HEK293 (cell line): ENCODE measurements around the gene KCNQ1.

ENCODE experiments used
- CTCF ChIA-PET: fragments of 350-600 bp; formaldehyde crosslinking; extraction: SDS; loops from one replicate; lab custom pipeline; 2021; ENCODE audit warnings: antibody characterized with exemption; lab: Yijun Ruan, JAX
- POLR2A ChIA-PET: fragments of 300-600 bp; formaldehyde crosslinking; extraction: SDS; loops from one replicate; lab custom pipeline; 2020; ENCODE audit warnings: antibody characterized with exemption, inconsistent platforms; lab: Yijun Ruan, JAX
- H3K27ac ChIP-seq: fragments of 200-500 bp; sonication (Bioruptor generic); 2 replicates; pipeline ENCODE4 v1.5.1; 2014; ENCODE audit warnings: low read depth, low read length, control low read depth, inconsistent platforms; ENCODE audit errors: extremely low read depth
- H3K36me3 ChIP-seq, 2 experiments: fragments of 200-500 bp in 1 of 2; sonication (Bioruptor generic) in 1 of 2; 1 replicate in 1 of 2; 2 replicates in 1 of 2; pipeline ENCODE4 v1.5.1; 2014 to 2017; ENCODE audit warnings: inconsistent platforms in 2 of 2, low read length in 2 of 2; ENCODE audit not compliant: control insufficient read depth in 2 of 2, insufficient read depth in 1 of 2
- H3K4me1 ChIP-seq: fragments of 200-500 bp; sonication (Bioruptor generic); 2 replicates; pipeline ENCODE4 v1.5.1; 2014; ENCODE audit warnings: mild to moderate bottlenecking, low read length, inconsistent platforms; ENCODE audit not compliant: control insufficient read depth, insufficient read depth
- H3K4me3 ChIP-seq: 2 replicates; pipeline ENCODE4 v1.5.1; 2011; ENCODE audit warnings: low read depth, mild to moderate bottlenecking, control low read depth, low read length, moderate library complexity
- H3K9me3 ChIP-seq: fragments of 200-500 bp; sonication (Bioruptor generic); 2 replicates; pipeline ENCODE4 v1.5.1; 2014; ENCODE audit warnings: low read depth, low read length, inconsistent platforms; ENCODE audit not compliant: control insufficient read depth, insufficient read depth
- HOXD13 ChIP-seq: sonication (generic); formaldehyde crosslinking; IDR thresholded peaks from 2 replicates; pipeline ENCODE4 v1.8.0; 2022; ENCODE audit warnings: missing genetic modification reagents, borderline replicate concordance
- YY2 ChIP-seq: fragments of 450-650 bp; formaldehyde crosslinking; IDR thresholded peaks from 2 replicates; pipeline ENCODE4 v1.5.1; 2016; ENCODE audit warnings: missing biosample characterization, missing genetic modification characterization
- ZBTB20 ChIP-seq: fragments of 450-650 bp; formaldehyde crosslinking; IDR thresholded peaks from 2 replicates; pipeline ENCODE4 v1.5.1; 2016; ENCODE audit warnings: missing biosample characterization, missing genetic modification characterization
- ZBTB48 ChIP-seq: fragments of 450-650 bp; formaldehyde crosslinking; IDR thresholded peaks from 2 replicates; pipeline ENCODE4 v1.5.1; 2016; ENCODE audit warnings: missing biosample characterization, missing genetic modification characterization
- ZFP3 ChIP-seq: fragments of 450-650 bp; formaldehyde crosslinking; IDR thresholded peaks from 2 replicates; pipeline ENCODE4 v1.5.1; 2016; ENCODE audit warnings: low read depth, missing biosample characterization, missing genetic modification characterization
- ZFP69B ChIP-seq: fragments of 450-650 bp; formaldehyde crosslinking; IDR thresholded peaks from 2 replicates; pipeline ENCODE4 v1.5.1; 2016; ENCODE audit warnings: missing biosample characterization, missing genetic modification characterization
- ZNF132 ChIP-seq: fragments of 450-650 bp; formaldehyde crosslinking; IDR thresholded peaks from 2 replicates; pipeline ENCODE4 v1.5.1; 2017; ENCODE audit warnings: missing biosample characterization, missing genetic modification characterization, borderline replicate concordance
- ZNF211 ChIP-seq: fragments of 450-650 bp; formaldehyde crosslinking; IDR thresholded peaks from 2 replicates; pipeline ENCODE4 v1.5.1; 2016; ENCODE audit warnings: low read depth, missing biosample characterization, missing genetic modification characterization
- ZNF221 ChIP-seq: fragments of 450-650 bp; formaldehyde crosslinking; IDR thresholded peaks from 2 replicates; pipeline ENCODE4 v1.5.1; 2017; ENCODE audit warnings: missing biosample characterization, missing genetic modification characterization, borderline replicate concordance
- ZNF274 ChIP-seq, 2 experiments: fragments of 200-500 bp in 1 of 2; fragments of 450-650 bp in 1 of 2; sonication (Bioruptor generic) in 1 of 2; formaldehyde crosslinking in 1 of 2; IDR thresholded peaks; 2 replicates each; pipeline versions ENCODE4 v1.5.1 to v1.6.1; 2014 to 2016; ENCODE audit warnings: borderline replicate concordance in 1 of 2, inconsistent platforms in 1 of 2, low read length in 1 of 2, missing biosample characterization in 1 of 2, missing genetic modification characterization in 1 of 2
- ZNF621 ChIP-seq: fragments of 450-650 bp; formaldehyde crosslinking; IDR thresholded peaks from 2 replicates; pipeline ENCODE4 v1.5.1; 2017; ENCODE audit warnings: missing biosample characterization, missing genetic modification characterization
- ZNF623 ChIP-seq: fragments of 450-650 bp; formaldehyde crosslinking; IDR thresholded peaks from 2 replicates; pipeline ENCODE4 v1.5.1; 2016; ENCODE audit warnings: missing biosample characterization, missing genetic modification characterization
- ZNF677 ChIP-seq: fragments of 450-650 bp; IDR thresholded peaks from 2 replicates; pipeline ENCODE4 v1.5.0; 2018; ENCODE audit warnings: missing biosample characterization, mild to moderate bottlenecking, missing genetic modification characterization, moderate library complexity
- TF ChIP-seq, protein P1 (sequence below): fragments of 450-650 bp; formaldehyde crosslinking; IDR thresholded peaks from 2 replicates; pipeline ENCODE4 v1.5.0; 2017; ENCODE audit warnings: missing biosample characterization, missing genetic modification characterization, borderline replicate concordance
- TF ChIP-seq, protein P2 (sequence below): fragments of 450-650 bp; formaldehyde crosslinking; IDR thresholded peaks from 2 replicates; pipeline ENCODE4 v1.5.1; 2016; ENCODE audit warnings: missing biosample characterization, missing genetic modification characterization
- TF ChIP-seq, protein P3 (sequence below): fragments of 450-650 bp; formaldehyde crosslinking; IDR thresholded peaks from 2 replicates; pipeline ENCODE4 v1.5.1; 2017; ENCODE audit warnings: missing biosample characterization, missing genetic modification characterization
- TF ChIP-seq, protein P4 (sequence below): fragments of 450-650 bp; formaldehyde crosslinking; IDR thresholded peaks from 2 replicates; pipeline ENCODE4 v1.5.1; 2016; ENCODE audit warnings: missing biosample characterization, missing genetic modification characterization

KCNQ1 gene

DNA sequence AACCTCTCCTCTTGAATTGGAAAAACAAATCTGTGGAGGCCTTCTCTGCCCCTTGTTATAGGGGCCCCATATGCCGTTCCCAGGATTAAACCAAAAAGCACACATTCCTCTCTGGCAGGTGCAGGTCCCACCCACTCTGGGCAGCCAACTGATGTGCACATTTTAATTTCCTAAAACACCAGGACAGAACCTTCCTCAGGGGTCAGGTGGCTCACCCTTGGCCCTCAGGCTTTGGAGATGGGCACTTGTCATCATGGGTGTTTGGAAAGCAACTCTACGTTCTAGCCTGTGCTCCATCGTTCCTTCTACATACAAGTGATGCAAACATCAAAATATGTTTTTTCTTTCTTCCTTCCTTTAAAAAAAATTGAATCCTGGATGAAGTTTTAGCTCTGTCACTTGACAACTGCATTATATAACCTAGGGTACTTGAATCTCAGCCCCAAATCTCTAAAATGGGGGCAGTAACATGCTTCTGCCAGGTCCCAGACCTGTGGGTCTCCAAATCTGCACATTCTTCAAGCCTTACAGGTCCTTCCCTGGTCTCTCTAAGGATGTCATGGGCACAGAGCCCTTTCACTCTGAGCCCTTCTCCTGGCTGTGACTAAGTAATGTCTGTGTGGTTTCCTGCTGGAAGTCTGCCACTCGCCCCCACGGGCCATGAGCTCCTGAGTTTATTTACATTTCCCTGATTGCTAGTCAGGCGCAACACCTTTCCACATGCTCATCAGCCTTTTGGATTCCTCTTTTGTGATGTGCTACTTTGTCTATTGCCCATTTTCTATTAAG is 211.2 kb downstream of the KCNQ1 start:
- Histone ChIP-seq H3K4me1 (no peaks in the 10 kb centered on the region), H3K4me3 (no peak overlapping the region), H3K9me3 (no peaks in the 10 kb centered on the region), H3K27ac (no peak overlapping the region), H3K36me3 (no peaks in the 10 kb centered on the region)
- TF ChIP-seq, protein P1, sequence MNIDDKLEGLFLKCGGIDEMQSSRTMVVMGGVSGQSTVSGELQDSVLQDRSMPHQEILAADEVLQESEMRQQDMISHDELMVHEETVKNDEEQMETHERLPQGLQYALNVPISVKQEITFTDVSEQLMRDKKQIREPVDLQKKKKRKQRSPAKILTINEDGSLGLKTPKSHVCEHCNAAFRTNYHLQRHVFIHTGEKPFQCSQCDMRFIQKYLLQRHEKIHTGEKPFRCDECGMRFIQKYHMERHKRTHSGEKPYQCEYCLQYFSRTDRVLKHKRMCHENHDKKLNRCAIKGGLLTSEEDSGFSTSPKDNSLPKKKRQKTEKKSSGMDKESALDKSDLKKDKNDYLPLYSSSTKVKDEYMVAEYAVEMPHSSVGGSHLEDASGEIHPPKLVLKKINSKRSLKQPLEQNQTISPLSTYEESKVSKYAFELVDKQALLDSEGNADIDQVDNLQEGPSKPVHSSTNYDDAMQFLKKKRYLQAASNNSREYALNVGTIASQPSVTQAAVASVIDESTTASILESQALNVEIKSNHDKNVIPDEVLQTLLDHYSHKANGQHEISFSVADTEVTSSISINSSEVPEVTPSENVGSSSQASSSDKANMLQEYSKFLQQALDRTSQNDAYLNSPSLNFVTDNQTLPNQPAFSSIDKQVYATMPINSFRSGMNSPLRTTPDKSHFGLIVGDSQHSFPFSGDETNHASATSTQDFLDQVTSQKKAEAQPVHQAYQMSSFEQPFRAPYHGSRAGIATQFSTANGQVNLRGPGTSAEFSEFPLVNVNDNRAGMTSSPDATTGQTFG: no peak
- no peak for TF ChIP-seq YY2 (tag by site-specific recombination)
- no peak for TF ChIP-seq ZBTB20 (tag by site-specific recombination)
- TF ChIP-seq ZNF621 (tag by site-specific recombination): no peak
- no peak for TF ChIP-seq ZNF274 (IDR thresholded peaks at IDR 0.05; ENCODE audit: low read length)
- no peak for TF ChIP-seq ZNF274 (tag by site-specific recombination; IDR thresholded peaks at IDR 0.05; ENCODE audit: borderline replicate concordance)
- TF ChIP-seq, protein P2, sequence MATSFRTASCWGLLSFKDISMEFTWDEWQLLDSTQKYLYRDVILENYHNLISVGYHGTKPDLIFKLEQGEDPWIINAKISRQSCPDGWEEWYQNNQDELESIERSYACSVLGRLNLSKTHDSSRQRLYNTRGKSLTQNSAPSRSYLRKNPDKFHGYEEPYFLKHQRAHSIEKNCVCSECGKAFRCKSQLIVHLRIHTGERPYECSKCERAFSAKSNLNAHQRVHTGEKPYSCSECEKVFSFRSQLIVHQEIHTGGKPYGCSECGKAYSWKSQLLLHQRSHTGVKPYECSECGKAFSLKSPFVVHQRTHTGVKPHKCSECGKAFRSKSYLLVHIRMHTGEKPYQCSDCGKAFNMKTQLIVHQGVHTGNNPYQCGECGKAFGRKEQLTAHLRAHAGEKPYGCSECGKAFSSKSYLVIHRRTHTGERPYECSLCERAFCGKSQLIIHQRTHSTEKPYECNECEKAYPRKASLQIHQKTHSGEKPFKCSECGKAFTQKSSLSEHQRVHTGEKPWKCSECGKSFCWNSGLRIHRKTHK: no peak
- TF ChIP-seq HOXD13: no peak
- no peak for TF ChIP-seq ZBTB48 (tag by site-specific recombination)
- TF ChIP-seq ZNF623 (tag by site-specific recombination): no peak
- no peak for TF ChIP-seq ZFP3 (tag by site-specific recombination)
- ChIA-PET CTCF (no interaction called here), POLR2A (no interaction called here)

DNA sequence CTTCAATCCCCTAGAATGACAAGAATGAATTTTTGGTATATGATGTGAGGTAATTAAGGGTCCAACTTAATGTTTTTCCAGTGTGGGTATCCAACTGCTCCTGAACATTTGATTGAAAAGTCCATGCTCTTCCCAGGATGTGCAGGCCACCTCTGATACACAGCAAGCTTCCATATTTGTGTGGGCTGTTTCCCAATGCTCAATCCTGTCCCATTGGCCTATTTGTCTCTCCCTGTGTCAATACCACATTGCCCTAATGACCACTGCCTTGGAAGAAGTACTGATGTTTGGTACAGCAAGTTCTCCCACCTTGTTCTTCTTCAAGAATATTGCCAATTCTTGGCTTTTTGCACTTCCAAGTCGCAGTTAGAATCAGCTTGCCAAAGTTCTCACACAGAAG is 212.1 kb downstream of the KCNQ1 start:
- Histone ChIP-seq H3K4me3 (no peak overlapping the region), H3K4me1 (no peaks in the 10 kb centered on the region)
- POLR2A ChIA-PET: no interaction called here
- TF ChIP-seq ZNF132 (tag by site-specific recombination): no peak
- TF ChIP-seq, all 188 proteins: peak for 0
- no peak overlapping the region for H3K27ac ChIP-seq
- CTCF ChIA-PET: interaction anchor here (0.9 kb wide), 1 partner anchor 124 kb away, joined by 5 read pairs; no protein-coding TSS in a partner anchor
- H3K36me3 ChIP-seq: peaks cover 0 to 2% of the 10 kb centered on the region in 2 experiments; a peak in 1 of 3 replicates
- H3K9me3 ChIP-seq: no peaks in the 10 kb centered on the region

DNA sequence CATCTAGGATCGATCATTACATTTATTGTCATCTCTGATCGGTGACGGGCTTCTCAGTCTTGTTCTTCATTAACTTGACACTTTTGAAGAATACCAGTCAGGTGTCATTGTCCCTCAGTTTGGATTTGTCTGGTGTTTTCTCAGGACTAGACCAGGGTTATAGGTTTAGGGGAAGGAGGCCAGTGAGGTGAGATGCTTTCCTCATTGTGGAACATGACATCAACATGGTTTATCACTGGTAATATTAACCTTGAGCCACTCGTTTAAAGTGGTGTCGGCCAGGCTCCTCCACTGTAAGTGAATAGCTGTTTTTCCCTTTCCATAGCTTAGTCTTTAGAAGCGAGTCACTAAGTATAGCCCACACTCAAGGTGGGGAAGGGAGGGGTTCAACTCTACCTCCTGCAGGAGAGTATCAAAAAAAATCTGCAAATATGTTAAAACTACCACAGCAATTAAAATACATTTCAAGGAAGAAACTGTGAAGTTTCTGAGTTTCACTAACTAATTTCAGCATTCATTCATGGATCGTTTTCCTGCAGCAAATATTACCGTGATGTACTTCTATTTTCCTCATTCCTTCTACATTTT is 213.0 kb downstream of the KCNQ1 start:
- H3K27ac ChIP-seq: no peak overlapping the region
- H3K4me1 ChIP-seq: no peaks in the 10 kb centered on the region
- H3K9me3 ChIP-seq: no peaks in the 10 kb centered on the region
- peaks cover 0 to 5% of the 10 kb centered on the region in 2 experiments; a peak in 1 of 3 replicates for H3K36me3 ChIP-seq
- TF ChIP-seq ZNF211 (tag by site-specific recombination) (no peak), ZFP3 (tag by site-specific recombination) (no peak), ZNF677 (tag by site-specific recombination) (no peak), ZNF221 (tag by site-specific recombination) (no peak), ZFP69B (no peak)
- TF ChIP-seq, protein P3, sequence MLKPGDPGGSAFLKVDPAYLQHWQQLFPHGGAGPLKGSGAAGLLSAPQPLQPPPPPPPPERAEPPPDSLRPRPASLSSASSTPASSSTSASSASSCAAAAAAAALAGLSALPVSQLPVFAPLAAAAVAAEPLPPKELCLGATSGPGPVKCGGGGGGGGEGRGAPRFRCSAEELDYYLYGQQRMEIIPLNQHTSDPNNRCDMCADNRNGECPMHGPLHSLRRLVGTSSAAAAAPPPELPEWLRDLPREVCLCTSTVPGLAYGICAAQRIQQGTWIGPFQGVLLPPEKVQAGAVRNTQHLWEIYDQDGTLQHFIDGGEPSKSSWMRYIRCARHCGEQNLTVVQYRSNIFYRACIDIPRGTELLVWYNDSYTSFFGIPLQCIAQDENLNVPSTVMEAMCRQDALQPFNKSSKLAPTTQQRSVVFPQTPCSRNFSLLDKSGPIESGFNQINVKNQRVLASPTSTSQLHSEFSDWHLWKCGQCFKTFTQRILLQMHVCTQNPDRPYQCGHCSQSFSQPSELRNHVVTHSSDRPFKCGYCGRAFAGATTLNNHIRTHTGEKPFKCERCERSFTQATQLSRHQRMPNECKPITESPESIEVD (tag by site-specific recombination): no peak
- TF ChIP-seq, protein P4, sequence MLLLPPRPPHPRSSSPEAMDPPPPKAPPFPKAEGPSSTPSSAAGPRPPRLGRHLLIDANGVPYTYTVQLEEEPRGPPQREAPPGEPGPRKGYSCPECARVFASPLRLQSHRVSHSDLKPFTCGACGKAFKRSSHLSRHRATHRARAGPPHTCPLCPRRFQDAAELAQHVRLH: no peak
- POLR2A ChIA-PET: no interaction called here
- CTCF ChIA-PET: interaction anchor here (0.7 to 0.9 kb wide), 2 partner anchors 18 to 125 kb away, joined by 3 to 5 read pairs; no protein-coding TSS in a partner anchor
- H3K4me3 ChIP-seq: no peak overlapping the region
